Bone marrow (tissue), 2 donors: ENCODE measurements around the gene ZNF683.
"Not testable (repeated sequence)": the region's sequence is repeated elsewhere in the genome, so short reads cannot be mapped to it uniquely, and the experiment has no call there.

Experiments used
- DNase-seq, 2 donors: peaks; one replicate each; lab custom pipeline; 2025; lab: John Stamatoyannopoulos, UW

The ZNF683 gene

DNA sequence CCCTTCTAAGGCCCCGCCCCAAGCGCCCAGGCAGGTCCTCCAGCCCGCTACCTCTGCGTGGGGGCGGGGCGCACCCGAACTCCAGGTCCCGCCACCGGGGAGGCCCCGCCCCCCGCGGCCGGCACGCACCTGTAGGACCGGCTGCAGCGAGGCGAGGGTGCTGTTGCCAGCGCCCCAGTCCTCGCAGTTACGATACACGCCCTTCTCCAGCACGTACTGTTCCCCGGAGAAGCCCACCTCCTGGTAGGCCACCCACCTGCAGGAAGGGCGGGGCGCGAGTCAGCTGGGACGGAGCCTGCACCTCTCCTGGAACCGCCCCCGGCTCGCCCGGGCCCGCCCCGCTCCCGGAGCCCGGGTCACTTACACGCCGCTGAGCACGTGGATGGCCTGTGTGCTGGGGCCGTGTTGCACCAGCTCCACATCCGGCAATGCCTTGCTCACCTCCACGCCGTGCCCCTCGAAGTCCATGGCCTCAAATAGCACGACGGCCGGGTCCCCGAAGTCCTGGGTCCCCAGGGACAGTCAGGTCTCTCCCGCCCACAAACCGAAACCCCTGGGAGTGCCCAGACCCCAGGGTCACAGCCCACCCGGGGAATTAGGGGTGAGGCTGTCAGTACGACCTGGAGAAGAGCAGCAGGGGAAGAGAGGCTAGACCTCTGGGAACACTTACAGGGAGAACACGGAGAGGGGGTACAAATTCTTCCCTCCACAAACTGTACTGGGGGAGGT, 35.9 kb downstream of the ZNF683 start:
- DNase-seq = no peak

DNA sequence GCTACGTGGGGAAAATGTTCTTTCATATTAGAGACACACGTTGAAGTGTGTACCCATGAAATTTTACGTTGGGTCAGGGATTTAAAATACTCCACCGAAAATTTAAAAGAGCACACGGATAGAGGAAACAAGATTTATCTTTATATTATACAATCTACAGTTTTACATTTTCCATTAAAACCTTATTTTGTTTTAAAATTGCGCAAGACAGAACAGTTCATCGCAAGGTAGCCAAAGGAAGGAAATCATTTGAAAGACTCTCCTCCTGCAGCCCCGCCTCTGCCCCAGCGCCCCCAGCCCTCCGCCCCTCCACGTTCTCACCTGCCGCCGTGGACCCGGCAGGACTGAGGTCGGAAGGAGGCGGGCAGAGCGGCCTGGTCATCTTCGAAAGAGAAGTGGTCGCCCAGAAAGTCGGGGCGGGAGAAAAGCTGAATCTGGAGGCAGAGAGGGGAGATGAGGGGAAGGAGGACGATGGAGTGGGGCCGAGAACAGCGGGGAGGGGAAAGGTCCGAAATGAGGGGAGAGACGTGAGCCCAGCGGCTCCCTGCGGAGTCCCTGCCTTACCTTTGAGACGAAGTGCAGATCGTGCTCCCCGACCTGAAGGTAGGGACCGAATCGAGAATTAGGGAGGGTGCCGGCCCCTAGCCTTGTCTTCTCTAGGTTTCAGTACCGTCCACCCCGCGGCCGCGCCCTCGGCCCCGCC, 36.6 kb downstream of the ZNF683 start:
- no peak for DNase-seq

DNA sequence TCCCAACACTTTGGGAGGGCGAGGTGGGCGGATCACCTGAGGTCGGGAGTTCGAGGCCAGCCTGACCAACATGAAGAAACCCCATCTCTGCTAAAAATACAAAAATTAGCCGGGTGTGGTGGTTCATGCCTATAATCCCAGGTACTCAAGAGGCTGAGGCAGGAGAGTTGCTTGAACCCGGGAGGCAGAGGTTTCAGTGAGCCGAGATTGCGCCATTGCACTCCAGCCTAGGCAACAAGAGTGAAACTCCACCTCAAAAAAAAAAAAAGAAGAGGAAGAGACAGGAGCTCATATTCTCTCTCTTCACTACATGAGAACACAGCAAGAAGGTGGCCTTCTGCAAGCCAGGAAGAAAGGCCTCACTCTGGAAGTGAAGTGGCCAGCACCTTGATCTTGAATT, 39.2 kb downstream of the ZNF683 start:
- not testable (repeated sequence) for DNase-seq

DNA sequence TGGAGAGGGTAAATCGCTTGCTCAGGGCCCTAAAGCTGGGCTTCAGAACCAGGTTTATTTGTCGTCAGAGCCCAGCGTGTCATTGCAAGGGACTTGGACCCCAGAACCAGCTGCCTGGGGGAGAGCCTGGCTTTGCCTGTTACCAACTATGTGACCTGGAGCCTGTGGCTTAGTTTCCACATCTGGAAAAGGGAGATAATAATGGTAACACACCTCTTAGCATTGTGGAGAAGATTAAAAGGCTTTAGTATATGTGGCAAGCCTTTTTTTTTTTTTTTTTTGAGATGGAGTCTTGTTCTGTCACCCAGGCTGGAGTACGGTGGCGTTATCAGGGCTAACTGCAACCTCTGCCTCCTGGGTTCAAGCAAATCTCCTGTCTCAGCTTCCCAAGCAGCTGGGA, 42.3 kb downstream of the ZNF683 start:
- DNase-seq = no peak

DNA sequence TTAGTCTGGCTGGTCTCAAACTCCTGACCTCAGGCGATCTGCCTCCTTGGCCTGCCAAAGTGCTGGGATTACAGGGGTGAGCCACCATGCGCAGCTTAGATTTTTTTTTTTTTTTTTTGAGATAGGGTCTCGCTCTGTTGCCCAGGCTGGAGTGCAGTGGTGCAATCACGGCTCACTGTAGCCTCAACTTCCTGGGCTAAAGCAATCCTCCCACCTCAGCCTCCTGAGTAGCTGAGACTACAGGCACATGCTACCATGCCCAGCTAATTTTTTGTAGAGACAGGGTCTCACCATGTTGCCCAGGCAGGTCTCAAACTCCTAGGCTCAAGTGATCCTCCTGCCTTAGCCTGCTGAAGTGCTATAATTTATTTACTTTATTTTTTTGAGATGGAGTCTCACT, 43.2 kb downstream of the ZNF683 start:
- not testable (repeated sequence) for DNase-seq

DNA sequence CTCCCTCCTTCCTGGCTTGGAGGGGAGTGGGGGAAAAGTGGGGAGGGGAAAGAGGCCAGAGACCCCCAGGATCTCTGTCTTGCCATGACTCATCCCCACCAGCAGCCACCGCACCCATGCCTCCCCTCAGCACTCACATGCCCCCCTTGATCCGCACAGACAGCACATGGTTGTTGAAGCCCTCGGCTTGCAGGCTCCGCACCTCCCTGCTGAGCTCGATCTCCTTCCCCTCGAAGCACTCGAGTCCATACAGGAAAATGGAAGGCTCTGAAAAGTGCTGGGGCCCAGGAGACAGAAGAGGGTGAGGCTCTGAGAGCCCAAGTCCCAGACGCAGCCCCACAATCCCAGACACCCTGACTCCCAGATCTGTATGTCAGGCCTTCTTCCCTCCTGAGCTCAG, 44.0 kb downstream of the ZNF683 start:
- DNase-seq = no peak

DNA sequence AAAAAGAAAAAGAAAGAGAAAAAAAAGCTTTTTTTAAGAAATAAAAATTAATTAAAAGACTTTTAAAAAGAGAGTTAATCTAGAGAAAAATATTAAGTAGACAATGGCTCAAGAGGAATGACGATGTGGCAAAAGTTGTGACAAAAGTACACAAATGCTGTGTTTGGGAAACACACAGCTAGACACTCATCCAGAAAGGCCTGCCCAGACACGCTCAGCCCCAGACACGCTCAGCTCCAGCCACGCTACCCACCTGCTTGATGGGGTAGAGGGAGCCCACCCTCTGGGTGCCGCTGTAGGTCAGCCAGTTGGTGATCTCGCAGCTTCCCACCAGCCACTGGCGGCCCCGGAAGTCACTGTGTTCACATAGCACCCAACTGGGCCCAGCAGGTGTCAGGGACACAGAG, 44.6 kb downstream of the ZNF683 start:
- DNase-seq = no peak

DNA sequence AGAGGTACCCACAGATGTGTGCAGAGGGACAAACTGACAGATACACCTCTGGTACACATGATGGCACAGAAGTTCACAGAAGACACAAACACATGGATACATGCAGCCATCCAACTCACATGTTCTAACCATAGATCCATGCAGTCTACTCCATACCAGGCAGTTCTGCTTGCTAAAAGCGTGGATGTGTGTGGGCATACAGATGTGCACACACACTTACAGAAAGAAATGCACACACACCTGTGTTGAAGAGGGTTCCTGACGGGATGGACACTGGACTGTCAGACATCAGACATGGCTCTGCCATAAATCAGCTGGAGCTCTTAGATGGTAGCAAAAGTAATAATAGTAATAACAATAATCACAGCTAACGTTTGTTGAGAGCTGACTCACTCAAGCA, 48.0 kb downstream of the ZNF683 start:
- DNase-seq = no peak

DNA sequence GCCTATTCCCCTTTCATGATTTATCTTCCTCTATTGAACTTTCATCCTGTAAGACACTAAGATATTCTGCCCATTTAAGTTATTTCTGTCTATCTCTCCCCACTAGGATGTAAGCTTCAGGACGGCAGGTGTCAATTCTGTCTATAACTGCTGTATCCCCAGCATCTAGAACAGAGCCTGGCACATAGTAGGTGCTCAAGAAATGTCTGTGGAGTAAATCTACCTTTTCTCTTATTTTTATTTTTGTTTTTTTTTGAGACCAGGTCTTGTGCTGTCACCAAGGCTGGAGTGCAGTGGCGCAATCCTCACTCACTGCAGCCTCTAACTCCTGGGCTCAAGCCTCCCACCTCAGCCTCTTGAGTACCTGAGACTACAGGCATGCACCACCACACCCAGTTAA, 49.2 kb downstream of the ZNF683 start:
- DNase-seq = no peak

DNA sequence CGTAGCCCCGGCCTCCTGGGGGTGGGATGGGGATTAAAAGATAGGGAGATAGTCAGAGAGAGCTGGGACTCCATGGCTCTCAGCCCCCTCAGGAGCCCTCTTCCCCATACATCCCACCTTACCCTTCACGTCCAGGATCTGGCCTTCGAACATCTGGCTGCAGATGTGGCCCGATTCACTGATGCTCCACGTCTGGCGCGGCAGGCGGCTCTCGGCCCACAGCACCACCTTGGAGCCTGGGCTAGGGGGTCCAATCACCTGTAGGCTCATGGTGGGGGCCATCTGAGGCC, 50.6 kb downstream of the ZNF683 start:
- no peak for DNase-seq

DNA sequence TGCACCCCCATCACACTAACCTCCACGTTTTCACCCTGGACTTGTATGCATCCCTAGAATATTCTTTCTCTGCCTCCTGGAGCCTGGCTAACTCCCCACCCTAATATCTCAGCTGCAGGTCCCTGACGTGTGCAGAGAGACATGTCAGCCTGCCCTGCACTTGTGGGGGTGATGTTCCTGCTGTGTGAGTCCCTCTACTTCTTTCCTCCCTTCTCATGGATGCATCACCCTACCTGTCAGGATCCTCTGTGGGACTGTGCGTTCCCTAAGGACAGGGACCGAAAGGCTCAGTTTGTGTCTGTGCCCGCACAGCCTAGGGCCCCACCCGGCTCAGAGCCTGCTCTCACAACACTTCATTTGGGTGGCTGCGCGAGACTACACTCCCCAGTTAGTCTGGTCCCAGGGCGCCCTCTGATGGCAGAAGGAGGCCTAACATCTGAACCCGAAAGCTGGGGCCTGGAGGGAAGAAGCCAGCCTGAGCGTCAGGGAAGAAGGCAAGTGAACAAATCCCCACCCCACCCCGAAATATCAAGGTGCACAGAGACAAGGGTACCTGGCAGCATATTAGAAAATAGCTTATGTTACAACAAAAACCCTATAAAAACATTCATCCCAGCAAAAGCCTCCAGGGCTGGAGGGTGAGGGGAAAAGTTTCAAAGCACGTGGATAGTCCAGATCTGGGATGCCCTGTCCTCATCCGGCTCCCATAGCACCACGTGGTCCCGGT, 51.1 kb downstream of the ZNF683 start:
- peak; percentile 86 to 88 for DNase-seq

DNA sequence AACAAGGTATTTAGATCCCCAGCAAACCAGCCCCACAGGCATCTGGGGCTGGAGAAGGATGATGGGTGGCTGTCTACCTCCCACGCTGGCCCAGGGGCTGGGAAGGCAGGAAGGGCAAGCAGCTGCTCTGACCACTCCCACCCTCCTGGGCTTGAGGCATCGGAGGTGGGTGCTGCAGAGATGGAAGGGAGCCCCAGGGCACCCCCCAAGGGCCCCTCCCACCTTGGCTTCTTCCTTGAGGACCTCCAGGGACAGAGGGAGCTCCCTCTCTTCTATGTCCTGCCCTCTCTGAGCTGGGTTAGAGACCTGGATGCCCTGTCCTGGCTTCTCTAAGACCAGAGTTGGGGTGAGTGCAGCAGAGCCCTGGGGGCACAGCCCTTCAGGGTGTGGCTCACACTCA, 51.7 kb downstream of the ZNF683 start:
- DNase-seq = no peak

DNA sequence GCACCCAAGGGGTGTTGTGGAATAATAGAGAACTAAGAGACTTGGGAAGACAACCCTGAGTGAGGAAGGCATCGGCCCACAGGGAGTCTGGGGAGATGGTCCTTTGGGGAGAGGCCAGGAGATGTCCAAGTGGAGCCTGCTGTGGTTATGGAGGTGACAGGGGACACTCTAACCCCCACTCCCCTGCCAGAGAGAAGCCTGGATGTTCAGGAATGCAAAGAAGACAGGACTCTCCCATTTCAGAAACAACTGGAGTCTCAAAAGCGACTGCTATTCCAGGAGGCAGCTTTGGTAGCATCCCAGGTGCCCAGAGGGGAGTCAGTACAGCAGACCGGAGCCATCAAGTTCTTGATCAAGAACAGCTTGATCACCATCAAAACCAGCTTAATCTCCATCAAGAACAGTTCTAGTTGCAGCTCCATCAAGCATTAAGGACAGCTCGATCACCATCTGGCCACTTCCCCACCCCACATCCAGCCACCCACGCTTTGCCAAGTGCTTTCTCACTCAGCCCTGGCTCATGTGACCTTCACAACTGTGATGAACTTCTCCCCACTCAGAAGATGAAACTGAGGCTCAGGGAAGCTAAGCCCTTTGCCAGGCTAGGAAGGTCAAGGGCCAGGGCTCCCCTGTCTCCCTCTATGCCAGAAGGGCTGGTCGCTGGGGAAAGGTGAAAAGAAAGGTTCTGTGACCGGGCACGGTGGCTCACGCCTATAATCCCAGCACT, 54.0 kb downstream of the ZNF683 start:
- DNase-seq = peak in 1 of 2 donors; percentile 20

DNA sequence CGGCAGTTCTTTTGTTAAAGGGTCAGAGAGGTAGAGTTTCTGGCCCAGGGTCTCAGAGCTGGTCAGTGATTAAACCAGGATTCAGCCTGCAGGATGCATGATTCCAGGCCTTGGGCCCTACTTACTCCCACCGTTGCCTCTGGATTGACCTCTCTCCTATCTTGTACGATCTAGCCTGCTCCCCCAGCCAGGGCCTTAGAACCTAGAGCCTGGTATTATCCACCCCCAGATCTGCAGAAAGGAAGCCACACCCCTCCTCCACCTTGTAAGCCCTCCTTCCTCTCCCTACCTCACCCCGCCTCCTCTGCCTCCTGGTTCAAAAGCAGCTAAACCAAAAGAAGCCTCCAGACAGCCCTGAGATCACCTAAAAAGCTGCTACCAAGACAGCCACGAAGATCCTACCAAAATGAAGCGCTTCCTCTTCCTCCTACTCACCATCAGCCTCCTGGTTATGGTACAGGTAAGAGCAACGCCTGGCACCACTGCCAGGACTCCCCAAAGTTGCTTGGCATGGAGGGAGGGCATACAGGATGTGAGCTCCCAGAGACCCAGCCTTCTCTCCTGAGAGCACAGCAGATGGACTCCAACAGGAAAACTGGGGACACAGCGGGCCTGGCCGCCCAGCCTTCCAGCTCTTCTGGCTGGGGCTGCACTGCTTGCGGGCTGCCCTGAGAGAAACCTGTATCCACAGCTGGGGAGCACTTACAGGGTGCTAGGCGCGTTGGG, 54.8 kb downstream of the ZNF683 start, which contains the start of gene CD52:
TSS of gene CD52 (plus strand) at position 347 of the 726 bp plus-strand sequence. CDS start at position 407, 60 bp downstream.
- DNase-seq = no peak

DNA sequence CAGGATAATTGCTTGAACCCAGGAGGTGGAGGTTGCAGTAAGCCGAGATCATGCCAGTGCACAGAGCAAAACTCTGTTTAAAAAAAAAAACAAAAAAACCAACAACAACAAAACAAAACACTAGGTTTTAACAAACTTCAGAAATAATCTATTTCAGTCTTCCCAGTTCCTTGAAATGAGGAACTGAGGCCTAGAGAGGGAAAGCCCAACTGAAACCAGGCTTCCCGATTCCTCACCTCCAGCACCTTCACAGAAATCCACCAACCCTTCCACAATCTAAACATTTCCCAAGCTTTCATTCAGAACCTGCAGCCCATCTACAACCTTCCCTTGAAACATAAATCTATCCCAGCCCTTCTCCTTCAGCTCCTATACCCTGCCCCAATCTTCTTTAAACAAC, 55.4 kb downstream of the ZNF683 start:
- no peak for DNase-seq

DNA sequence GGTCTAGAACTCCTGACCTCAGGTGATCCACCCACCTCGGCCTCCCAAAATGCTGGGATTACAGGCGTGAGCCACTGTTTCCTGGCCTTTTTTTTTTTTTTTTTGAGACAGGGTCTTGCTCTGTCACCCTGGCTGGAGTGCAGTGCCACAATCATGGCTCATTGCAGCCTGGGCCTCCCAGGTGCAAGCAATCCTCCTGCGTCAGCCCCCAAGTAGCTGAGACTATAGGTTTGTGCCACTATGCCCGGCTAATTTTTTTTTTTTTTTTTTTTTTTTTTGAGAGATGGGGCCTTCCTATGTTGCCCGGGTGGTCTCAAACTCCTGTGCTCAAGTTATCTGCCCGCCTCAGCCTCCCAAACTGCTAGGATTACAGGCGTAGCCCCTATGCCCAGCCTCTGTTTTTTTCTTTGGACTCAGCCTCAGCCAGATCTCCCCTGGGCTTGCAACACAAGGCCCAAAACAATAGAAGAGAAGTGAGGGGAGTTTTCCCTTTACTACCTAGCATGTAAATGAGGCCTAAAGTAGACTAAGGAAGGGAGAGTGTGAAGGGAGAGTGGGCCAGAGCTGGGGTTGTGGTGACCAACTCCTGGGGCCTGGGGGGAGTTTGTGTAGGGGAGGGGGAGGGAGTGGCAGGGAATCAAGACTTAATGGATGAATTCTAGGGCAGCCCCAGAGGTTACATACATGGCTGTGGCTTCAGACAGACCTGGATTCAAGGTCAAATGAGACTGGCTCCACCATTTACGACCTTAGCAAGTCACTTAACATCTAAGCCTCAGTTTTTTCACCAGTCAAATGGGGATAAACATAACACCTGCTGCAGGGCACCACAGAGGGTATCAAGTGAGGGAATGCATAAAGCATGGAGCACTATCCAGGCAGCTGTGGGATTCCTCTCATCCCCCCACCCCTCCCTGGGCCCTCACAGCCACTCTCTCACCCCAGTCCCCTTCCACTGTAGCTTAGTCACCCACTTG, 56.4 kb downstream of the ZNF683 start:
- no peak for DNase-seq

DNA sequence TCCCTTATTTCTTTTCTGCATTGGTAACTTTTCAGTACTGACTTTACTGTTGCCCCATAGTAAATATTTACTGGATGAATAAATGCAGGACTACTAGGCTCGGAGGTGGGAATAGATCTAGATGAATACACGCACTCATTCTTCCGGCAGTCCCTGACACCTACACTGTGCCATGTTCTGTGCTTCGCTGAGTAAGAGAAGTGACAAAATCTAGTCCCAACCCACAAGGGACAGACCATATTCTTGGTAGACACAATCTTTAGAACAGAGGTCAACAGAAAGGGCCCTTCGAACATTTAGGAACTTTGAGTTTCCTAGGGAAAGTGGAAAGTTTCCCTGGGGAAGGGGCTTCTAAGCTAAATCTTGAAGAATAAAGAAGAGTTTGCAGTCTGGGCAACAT, 58.0 kb downstream of the ZNF683 start:
- no peak for DNase-seq
